HUES48 (cell line): ENCODE results near the gene TMEM125.

Experiments used
- H3K27ac ChIP-seq: one replicate; pipeline ENCODE4 v1.7.0; 2013; ENCODE audit warnings: low read depth, low read length, inconsistent platforms
- H3K27me3 ChIP-seq: 2 replicates; pipeline ENCODE4 v1.6.1; 2013; ENCODE audit warnings: mild to moderate bottlenecking, low read length; ENCODE audit not compliant: control insufficient read depth, insufficient read depth
- H3K36me3 ChIP-seq: 2 replicates; pipeline ENCODE4 v1.6.1; 2013; ENCODE audit warnings: low read length; ENCODE audit not compliant: control insufficient read depth, insufficient read depth
- H3K4me1 ChIP-seq: 2 replicates; pipeline ENCODE4 v1.6.1; 2013; ENCODE audit warnings: mild to moderate bottlenecking, low read length; ENCODE audit not compliant: control insufficient read depth, insufficient read depth
- H3K4me3 ChIP-seq: 2 replicates; pipeline ENCODE4 v1.5.1; 2013; ENCODE audit warnings: mild to moderate bottlenecking, low read depth, low read length
- H3K9ac ChIP-seq: 2 replicates; pipeline ENCODE4 v1.6.1; 2013; ENCODE audit warnings: mild to moderate bottlenecking, low read depth, low read length, moderate library complexity
- H3K9me3 ChIP-seq: 2 replicates; pipeline ENCODE4 v1.6.1; 2013; ENCODE audit warnings: low read length; ENCODE audit not compliant: control insufficient read depth, insufficient read depth

TMEM125 gene

DNA sequence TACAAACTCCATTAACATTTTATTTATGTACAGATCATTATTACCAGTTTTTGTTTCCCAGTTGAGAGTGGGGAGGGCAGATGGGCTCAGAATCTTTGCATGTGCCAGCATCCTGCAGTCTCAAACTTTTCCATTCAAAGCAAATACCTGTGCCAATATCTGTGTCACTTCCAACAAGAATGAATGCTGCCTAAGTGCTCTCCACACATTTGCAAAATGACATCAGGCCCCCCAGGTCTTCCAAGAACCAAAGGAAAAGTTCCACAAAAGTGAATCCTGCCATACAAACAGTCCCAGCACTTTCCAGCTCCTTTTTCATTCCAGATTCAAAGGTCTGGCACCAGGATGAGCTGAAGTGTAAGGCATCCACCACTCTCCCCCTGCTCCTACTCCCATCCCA is 29.3 kb downstream of the TMEM125 start:
- H3K27me3 ChIP-seq = no peaks in the 10 kb centered on the region
- no peak overlapping the region for H3K4me3 ChIP-seq

DNA sequence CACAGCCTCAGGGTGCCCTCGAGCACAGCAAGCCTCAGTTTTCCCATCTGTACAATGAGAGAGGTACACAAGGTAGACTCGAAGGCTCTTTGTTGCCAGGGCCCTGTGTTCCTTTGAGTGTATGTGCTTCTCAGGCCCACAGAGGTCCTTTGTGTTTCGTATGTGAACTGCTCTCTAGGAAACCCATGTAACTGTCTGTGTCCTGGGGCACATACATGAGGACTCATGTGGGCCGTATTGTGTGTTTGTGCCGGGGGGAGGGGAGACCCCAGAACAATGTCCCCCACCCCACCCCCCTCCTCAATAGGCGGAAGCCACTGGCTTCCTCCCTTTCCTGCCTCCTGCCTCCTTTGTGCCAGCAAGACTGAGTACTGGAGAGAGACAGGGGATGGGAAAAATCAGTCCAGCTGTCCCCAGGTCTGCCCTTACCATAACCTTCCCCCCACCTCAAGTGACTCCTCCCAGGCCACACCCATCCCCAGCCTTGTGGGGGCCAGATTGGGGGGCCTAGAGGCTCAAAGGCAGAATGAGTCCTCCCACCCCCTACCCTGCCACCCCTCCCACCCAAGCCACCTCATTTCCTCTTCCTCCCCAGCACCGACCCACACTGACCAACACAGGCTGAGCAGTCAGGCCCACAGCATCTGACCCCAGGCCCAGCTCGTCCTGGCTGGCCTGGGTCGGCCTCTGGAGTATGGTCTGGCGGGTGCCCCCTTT is 30.8 kb downstream of the TMEM125 start, which contains the start of gene TIE1:
Gene TIE1 (plus strand): TSS at position 605 of the 717 bp plus-strand sequence. CDS start 90 bp downstream, at position 695.
- Histone ChIP-seq H3K9me3 (no peaks in the 10 kb centered on the region), H3K9ac (no peak within 1 kb of the TSS), H3K4me1 (peaks cover 17% of the 10 kb centered on the region), H3K27ac (no peak within 1 kb of the TSS), H3K36me3 (no peaks in the 10 kb centered on the region), H3K27me3 (no peaks in the 10 kb centered on the region), H3K4me3 (no peak within 1 kb of the TSS)

More for the DNA sequence above, 29.3 kb downstream of the TMEM125 start:
- no peak overlapping the region for H3K27ac ChIP-seq
- H3K4me1 ChIP-seq = peaks cover 28% of the 10 kb centered on the region
- no peaks in the 10 kb centered on the region for H3K36me3 ChIP-seq
- H3K9me3 ChIP-seq = no peaks in the 10 kb centered on the region
- no peak overlapping the region for H3K9ac ChIP-seq

DNA sequence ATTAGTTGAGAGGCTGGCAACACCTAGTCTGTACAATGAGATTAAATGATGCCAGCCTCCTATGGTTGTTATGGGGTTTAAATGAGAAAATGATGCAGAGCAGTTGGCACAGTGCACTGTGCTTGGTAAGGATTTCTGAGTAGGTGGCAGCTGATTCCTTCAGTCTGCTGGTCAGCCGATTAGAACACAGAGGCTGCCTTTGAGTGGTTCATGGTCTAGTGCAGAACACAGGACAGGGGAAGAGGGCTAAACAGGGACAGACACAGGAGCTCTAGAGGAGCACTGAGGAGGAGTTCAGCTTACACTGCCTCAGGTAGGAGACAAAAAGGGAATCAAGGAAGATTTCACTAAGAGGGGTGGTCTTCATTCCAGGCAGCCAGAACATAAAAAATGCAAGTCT is 32.4 kb downstream of the TMEM125 start:
- Histone ChIP-seq H3K9ac (no peak overlapping the region), H3K27me3 (no peaks in the 10 kb centered on the region), H3K4me3 (no peak overlapping the region), H3K9me3 (no peaks in the 10 kb centered on the region), H3K27ac (no peak overlapping the region), H3K36me3 (no peaks in the 10 kb centered on the region), H3K4me1 (peaks cover 2% of the 10 kb centered on the region)

DNA sequence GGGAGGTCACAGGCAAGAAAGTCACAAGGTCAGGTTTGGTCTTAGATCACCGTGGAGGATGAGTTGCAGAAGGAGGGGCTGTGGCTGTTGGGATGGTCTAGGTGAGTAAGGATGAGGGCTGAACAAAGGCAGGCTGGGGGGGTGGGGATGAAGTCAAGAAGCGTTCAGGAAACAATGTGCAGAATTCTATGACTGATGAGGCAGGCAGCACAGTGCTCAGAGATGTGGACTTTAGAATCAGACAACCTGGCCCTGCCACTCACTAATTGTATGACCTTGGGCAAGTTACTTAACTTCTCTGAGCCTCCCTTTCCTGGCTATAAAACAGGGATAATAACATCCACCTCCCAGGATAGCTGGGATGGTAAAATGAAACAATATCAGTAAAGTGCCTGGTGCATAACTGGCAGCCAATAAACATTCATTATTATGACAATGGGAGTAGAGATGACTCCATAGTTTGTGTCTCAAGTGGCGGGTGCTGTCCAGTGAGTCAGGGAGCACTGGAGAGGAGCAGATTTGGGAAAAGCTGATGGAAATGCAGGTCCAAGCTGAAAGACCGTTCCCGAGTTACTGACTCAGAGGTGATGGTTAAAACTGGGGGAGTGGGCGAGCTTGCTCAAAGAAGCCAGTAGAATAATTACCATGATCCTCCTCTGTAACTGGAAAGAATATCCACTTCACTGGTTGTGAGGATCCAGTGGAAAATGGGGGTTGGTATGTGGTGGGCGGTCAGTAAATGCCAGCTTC is 33.1 kb downstream of the TMEM125 start:
- Histone ChIP-seq H3K4me1 (no peaks in the 10 kb centered on the region), H3K9me3 (no peaks in the 10 kb centered on the region), H3K27ac (no peak overlapping the region), H3K36me3 (no peaks in the 10 kb centered on the region), H3K4me3 (no peak overlapping the region), H3K27me3 (no peaks in the 10 kb centered on the region), H3K9ac (no peak overlapping the region)

DNA sequence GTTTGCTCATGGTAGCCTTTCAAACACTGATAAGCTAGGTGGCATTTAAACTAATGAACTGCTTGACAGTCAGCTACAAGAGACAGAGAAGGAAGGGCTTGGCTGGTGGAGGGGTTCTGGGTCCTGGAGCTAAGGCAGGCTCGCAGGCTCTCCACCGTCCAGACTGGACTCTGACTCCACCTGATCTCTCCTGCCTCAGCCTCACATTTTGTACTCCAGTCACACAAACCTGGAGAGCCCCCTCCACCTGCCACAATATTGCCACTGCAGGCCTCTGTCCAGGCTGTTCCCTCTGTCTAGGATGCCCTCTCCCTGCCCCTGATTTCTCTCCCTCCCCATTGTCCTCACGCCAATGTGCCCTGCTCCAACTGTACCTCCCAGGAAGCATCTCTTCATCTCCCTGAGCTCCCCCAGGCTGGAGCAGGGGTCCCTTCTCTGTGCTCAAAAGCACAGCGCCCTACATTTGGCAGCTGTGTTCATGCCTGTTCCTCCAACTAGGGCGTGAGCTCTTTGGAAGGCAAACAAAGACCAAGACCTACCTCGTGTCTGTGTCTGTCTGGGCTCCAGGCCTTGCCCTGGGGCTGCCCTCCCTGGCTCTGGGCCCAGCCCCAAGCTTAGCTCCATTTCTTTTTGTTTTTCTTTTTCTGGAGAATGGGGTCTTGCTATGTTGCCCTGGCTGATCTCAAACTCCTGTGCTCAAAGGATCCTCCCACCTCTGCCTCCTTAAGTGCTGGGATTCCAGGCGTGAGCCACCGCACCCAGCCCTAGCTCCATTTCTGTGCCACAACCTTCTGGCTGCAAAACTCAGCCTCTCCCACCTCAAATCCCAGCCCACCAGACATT is 33.9 kb downstream of the TMEM125 start:
- Histone ChIP-seq H3K4me3 (no peak overlapping the region), H3K27ac (no peak overlapping the region), H3K4me1 (no peaks in the 10 kb centered on the region), H3K9ac (no peak overlapping the region), H3K9me3 (no peaks in the 10 kb centered on the region), H3K36me3 (no peaks in the 10 kb centered on the region), H3K27me3 (no peaks in the 10 kb centered on the region)

DNA sequence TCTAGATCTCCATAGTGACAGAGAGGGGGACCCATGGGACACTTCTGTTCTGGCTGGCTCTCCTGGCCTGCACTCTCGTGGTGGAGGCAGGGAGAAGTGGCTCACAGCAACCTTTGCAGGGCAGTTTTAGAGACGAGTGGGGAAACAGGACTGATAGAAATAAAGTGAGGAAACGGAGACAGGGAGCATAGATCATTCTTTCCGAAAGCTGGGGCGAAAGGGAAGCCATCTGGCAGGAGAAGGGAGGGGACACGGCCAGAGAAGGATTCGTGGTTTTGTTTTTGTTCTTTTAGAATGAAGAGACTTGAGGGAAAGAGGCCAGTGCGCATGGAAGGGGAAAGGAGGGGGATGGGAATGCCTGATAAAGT is 34.5 kb downstream of the TMEM125 start:
- Histone ChIP-seq H3K27me3 (no peaks in the 10 kb centered on the region), H3K9ac (no peak overlapping the region), H3K9me3 (no peaks in the 10 kb centered on the region), H3K27ac (no peak overlapping the region), H3K4me3 (no peak overlapping the region), H3K36me3 (no peaks in the 10 kb centered on the region), H3K4me1 (no peaks in the 10 kb centered on the region)

DNA sequence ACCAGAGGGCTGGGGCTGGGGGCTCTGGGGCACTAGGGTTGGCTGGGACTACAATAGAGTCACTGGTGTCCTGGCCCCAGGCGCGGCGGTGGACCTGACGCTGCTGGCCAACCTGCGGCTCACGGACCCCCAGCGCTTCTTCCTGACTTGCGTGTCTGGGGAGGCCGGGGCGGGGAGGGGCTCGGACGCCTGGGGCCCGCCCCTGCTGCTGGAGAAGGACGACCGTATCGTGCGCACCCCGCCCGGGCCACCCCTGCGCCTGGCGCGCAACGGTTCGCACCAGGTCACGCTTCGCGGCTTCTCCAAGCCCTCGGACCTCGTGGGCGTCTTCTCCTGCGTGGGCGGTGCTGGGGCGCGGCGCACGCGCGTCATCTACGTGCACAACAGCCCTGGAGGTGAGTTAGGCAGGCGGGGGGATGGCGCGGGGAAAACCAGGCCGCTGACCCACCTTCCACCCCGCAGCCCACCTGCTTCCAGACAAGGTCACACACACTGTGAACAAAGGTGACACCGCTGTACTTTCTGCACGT is 35.1 kb downstream of the TMEM125 start:
- H3K4me1 ChIP-seq = no peaks in the 10 kb centered on the region
- no peaks in the 10 kb centered on the region for H3K27me3 ChIP-seq
- H3K4me3 ChIP-seq = no peak overlapping the region
- no peak overlapping the region for H3K27ac ChIP-seq
- no peak overlapping the region for H3K9ac ChIP-seq
- H3K9me3 ChIP-seq = no peaks in the 10 kb centered on the region
- no peaks in the 10 kb centered on the region for H3K36me3 ChIP-seq

DNA sequence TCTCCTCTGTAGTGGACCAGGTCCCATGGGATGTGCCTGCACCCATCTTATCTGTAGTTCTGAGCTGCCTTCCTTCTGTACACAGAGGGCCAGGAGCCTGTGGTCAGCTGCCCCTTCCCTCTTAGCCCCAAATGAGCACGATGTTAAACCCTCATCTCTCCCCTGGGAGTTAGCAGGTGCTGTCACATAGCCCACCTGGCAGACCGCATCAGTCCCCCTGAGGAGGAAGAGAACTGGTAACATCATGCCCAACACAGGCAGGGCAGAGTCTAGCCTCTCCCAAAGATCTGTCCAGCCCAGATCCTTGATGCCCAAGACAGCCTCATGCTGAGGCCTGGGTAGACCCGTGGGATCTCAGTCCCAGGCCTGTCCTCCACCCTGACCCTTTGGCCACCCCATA is 35.7 kb downstream of the TMEM125 start:
- Histone ChIP-seq H3K9me3 (no peaks in the 10 kb centered on the region), H3K27ac (no peak overlapping the region), H3K36me3 (no peaks in the 10 kb centered on the region), H3K27me3 (no peaks in the 10 kb centered on the region), H3K4me1 (no peaks in the 10 kb centered on the region), H3K9ac (no peak overlapping the region), H3K4me3 (no peak overlapping the region)

DNA sequence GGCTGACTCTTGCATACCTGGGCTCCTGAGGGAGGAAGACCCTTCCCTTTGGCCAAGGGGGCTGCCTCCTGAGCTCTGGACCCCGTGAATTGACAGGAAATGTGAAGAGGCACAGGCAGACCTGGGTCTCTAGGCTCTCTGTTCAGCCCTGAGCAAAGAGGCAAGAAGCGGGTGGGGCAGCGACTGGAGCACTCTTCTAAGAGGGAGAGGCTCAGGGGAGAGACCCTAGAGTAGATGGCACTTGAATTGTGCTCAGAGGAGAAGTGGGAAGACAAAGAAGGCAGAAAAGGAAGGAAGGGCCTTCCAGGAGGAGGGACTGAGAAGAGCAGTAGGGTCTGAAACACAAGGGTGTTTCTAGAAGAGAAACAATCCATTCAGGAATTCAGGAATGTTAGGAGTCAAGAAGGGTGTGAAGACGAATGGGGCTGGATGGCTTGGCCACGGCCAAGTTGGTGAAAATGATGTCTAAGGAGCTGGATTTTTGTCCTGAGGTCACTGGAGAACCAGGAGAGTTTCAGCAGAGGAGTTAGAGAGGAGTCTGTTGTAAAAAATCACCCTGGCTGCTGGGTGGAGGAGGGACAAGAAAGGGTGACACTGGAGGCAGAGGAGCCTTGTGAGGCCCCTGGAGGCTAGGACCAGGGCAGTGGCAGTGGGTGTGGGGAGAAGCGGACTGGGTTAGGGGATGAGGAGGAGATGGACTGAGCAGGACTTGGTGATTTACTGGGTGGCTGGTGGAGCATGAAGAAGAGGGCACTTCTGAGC is 36.3 kb downstream of the TMEM125 start:
- H3K27me3 ChIP-seq = no peaks in the 10 kb centered on the region
- no peak overlapping the region for H3K9ac ChIP-seq
- no peaks in the 10 kb centered on the region for H3K9me3 ChIP-seq
- no peak overlapping the region for H3K4me3 ChIP-seq
- no peak overlapping the region for H3K27ac ChIP-seq
- no peaks in the 10 kb centered on the region for H3K36me3 ChIP-seq
- no peaks in the 10 kb centered on the region for H3K4me1 ChIP-seq

DNA sequence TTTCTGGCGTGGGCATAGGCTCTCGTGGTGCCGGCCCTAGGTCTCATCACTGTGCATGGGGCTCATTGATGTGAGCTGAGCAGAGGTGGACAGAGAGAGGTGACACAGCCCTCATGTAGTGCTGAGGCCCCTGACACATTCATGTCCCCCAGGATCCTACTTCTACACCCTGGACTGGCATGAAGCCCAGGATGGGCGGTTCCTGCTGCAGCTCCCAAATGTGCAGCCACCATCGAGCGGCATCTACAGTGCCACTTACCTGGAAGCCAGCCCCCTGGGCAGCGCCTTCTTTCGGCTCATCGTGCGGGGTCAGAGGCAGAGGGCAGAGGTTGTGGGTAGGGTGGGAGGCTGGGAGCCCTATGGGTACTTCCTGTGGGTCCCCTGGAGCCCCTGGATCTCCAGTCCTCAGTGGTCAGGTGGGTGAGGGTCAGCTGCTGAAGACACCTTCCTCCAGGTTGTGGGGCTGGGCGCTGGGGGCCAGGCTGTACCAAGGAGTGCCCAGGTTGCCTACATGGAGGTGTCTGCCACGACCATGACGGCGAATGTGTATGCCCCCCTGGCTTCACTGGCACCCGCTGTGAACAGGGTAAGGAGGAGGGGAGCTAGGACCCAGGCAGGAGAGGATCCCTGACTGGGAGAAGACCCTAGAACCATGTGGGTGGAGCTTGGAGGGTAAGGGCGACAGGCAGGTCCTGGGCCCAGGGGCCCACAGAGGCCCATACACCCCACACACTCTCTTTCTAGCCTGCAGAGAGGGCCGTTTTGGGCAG is 37.1 kb downstream of the TMEM125 start:
- H3K4me1 ChIP-seq = no peaks in the 10 kb centered on the region
- no peak overlapping the region for H3K4me3 ChIP-seq
- H3K27ac ChIP-seq = no peak overlapping the region
- H3K9me3 ChIP-seq = no peaks in the 10 kb centered on the region
- H3K9ac ChIP-seq = no peak overlapping the region
- no peaks in the 10 kb centered on the region for H3K27me3 ChIP-seq
- H3K36me3 ChIP-seq = no peaks in the 10 kb centered on the region
